Brain microvascular endothelial cell (primary cell): ENCODE results near the gene DGCR6.
"Not testable (repeated sequence)": the region's sequence is repeated elsewhere in the genome, so short reads cannot be mapped to it uniquely, and the experiment has no call there.

ENCODE experiments used
- DNase-seq: peaks from one replicate; pipeline ENCODE4 v3.0.0-alpha.2; 2020
- H3K27ac ChIP-seq: fragments of 250-450 bp; sonication (Bioruptor Pico); 2 replicates; pipeline ENCODE4 v1.5.1; 2020; ENCODE audit warnings: mild to moderate bottlenecking, moderate library complexity
- H3K27me3 ChIP-seq: fragments of 250-450 bp; sonication (Bioruptor Pico); replicated peaks from 2 replicates; pipeline ENCODE4 v1.5.1; 2020; ENCODE audit warnings: mild to moderate bottlenecking
- H3K36me3 ChIP-seq: fragments of 250-450 bp; sonication (Bioruptor Pico); replicated peaks from 2 replicates; pipeline ENCODE4 v1.5.1; 2020; ENCODE audit warnings: mild to moderate bottlenecking
- H3K4me3 ChIP-seq: 2 replicates; pipeline ENCODE4 v1.5.1; 2011; ENCODE audit warnings: low read depth, mild to moderate bottlenecking, control low read depth, low read length, moderate library complexity
- in situ Hi-C: cut with HindIII; loops from 2 replicates; pipeline ENCODE4 v1.10.0; 2017; ENCODE audit warnings: low sequenced_read_pairs, low pct_ligation_motif_present

The DGCR6 gene

DNA sequence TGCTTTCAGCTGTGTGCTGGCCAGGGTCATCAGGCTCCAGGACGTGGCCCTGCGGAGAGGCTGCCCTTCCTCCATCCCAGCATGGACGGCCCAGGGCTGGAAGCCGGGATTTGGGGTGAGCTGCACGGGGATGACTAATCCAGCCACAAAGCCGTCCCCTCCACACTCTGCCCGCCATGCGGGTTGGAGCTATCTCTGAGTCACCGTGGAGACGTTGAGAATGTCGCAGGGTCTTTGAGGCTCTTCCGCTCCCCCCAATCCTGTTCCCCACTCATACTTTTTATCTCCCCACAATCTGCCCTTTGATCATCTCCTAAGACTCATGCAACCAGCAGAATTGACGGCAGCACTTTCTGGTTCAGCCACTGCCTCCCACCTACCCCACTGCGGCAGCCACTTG lies 52.6 kb downstream of the DGCR6 start:
- in situ Hi-C loops = not testable (repeated sequence)

DNA sequence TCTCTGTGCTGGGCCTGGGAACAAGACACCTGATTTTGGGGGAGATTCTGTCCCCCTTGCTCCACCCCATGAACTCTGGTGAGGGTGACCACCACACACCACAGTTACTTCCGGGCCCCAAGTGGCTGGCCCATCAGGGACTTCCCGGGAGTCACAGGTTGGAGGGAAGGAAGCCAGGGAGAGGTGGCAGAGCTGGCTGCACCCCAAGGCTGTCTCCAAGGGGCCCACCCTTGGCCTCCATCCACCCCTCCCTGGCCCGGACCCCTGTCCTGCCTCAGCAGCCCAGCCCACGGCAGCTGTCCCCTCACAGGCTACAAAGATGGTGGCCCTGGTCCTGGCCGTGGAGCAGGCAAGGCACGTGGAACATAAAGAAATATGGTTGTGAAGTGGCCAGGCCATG lies 53.1 kb downstream of the DGCR6 start:
- H3K27ac ChIP-seq, DNase-seq, in situ Hi-C loops: not testable (repeated sequence)

More for the DNA sequence above, 52.6 kb downstream of the DGCR6 start:
- not testable (repeated sequence) for H3K36me3 ChIP-seq, H3K27me3 ChIP-seq, H3K4me3 ChIP-seq, H3K27ac ChIP-seq
- DNase-seq = peak; percentile 56

GRCh38 chr22:18959741-18960140 lies 53.6 kb downstream of the DGCR6 start:
- DNase-seq, in situ Hi-C loops, H3K4me3 ChIP-seq, H3K36me3 ChIP-seq, H3K27ac ChIP-seq, H3K27me3 ChIP-seq: not testable (repeated sequence)

More for the DNA sequence above, 53.1 kb downstream of the DGCR6 start:
- not testable (repeated sequence) for H3K4me3 ChIP-seq, H3K27me3 ChIP-seq, H3K36me3 ChIP-seq

DNA sequence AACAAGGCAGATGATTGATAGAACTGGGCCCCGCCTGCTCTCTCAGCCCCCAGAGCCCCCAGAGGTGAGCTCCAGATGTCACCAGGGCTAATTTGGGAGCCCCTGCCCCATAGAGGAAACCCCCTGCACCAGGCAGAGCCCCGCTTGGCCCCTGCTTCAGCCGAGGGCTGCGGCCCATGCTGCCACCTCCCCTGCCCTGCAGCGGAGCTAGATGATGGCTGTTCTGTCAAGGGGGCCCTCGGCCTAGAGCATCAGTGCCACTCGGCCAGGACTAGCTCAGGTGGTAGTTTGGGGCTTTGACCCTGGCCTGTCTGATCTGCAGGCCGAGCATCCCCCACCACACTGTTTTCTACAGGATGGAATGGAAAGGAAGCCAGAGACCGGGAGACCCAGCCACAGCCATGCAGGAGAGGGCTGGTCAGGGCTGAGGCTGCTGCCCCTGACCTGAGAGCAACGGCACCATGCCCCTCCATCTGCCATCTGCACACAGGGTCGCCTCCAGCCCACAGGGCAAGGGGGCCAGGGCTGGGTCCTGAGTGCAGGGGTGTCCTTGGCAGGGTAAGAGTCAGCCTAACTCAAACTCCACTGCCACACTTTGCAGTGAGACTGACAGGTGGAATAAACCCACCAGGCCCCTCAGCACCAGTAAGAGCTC lies 54.2 kb downstream of the DGCR6 start:
- DNase-seq, in situ Hi-C loops, H3K4me3 ChIP-seq, H3K36me3 ChIP-seq, H3K27ac ChIP-seq, H3K27me3 ChIP-seq: not testable (repeated sequence)

GRCh38 chr22:18961201-18961600 lies 55.1 kb downstream of the DGCR6 start:
- H3K27me3 ChIP-seq, H3K36me3 ChIP-seq, DNase-seq, in situ Hi-C loops, H3K4me3 ChIP-seq, H3K27ac ChIP-seq: not testable (repeated sequence)
